ENCODE data around the gene TRIP4. TPM values are rescaled to one million over a fixed set of nuclear protein-coding genes. Genes with fewer than 3 reads are reported as not detected.

TRIP4 gene
- total and polyA plus RNA-seq, 8 donors: 23.0 to 47.4 (median 41.1) TPM

- Histone ChIP-seq H3K27me3 (no peaks in the 10 kb centered on the region), H3K27ac (peak overlapping the region; percentile 79 to 81), H3K36me3 (no peaks in the 10 kb centered on the region), H3K4me1 (peaks cover 34 to 69% of the 10 kb centered on the region in 2 donors), H3K9me3 (no peaks in the 10 kb centered on the region), H3K4me3 (peak overlapping the region; percentile 36 to 51)
- intact Hi-C loops (cut with DNase I): no loop called here
- TF ChIP-seq CTCF (IDR thresholded peaks at IDR 0.05): no peak
- ATAC-seq (peak; percentile 56), DNase-seq (peak in 3 of 4 donors; percentile 34 to 76 (median 57))
These were observed 73.4 kb downstream of the TRIP4 start for GRCh38 chr15:64460724-64461720.

GRCh38 chr15:64461721-64462162, 74.1 kb downstream of the TRIP4 start:
- Histone ChIP-seq H3K27ac (peak overlapping the region; percentile 63 to 81), H3K4me3 (peak overlapping the region; percentile 36 to 51), H3K9me3 (no peaks in the 10 kb centered on the region), H3K4me1 (peaks cover 33 to 69% of the 10 kb centered on the region in 2 donors), H3K36me3 (no peaks in the 10 kb centered on the region), H3K27me3 (no peaks in the 10 kb centered on the region)
- ATAC-seq: peak; percentile 12
- intact Hi-C loops (cut with DNase I): no loop called here
- no peak for TF ChIP-seq CTCF (IDR thresholded peaks at IDR 0.05)
- peak in 3 of 4 donors; percentile 21 to 39 (median 23) for DNase-seq

- no peak overlapping the region for H3K4me3 ChIP-seq
- no peaks in the 10 kb centered on the region for H3K9me3 ChIP-seq
- H3K4me1 ChIP-seq: peaks cover 33 to 71% of the 10 kb centered on the region in 2 donors
- no peak for TF ChIP-seq CTCF (IDR thresholded peaks at IDR 0.05)
- DNase-seq (no peak), ATAC-seq (no peak)
- H3K36me3 ChIP-seq: no peaks in the 10 kb centered on the region
- no peak overlapping the region for H3K27ac ChIP-seq
- H3K27me3 ChIP-seq: no peaks in the 10 kb centered on the region
- intact Hi-C loops (cut with DNase I): no loop called here
These were observed 74.9 kb downstream of the TRIP4 start for GRCh38 chr15:64462492-64462891.

GRCh38 chr15:64464276-64465005, 76.8 kb downstream of the TRIP4 start:
- Histone ChIP-seq H3K9me3 (no peaks in the 10 kb centered on the region), H3K27me3 (no peaks in the 10 kb centered on the region), H3K27ac (peak overlapping the region in 1 of 2 donors; percentile 1), H3K4me1 (peaks cover 32 to 72% of the 10 kb centered on the region in 2 donors), H3K4me3 (no peak overlapping the region), H3K36me3 (no peaks in the 10 kb centered on the region)
- DNase-seq: peak in 2 of 4 donors; percentile 25 to 53
- no peak for TF ChIP-seq CTCF (IDR thresholded peaks at IDR 0.05)
- ATAC-seq: peak; percentile 30
- intact Hi-C loops (cut with DNase I): no loop called here
